Measurements from ENCODE around the gene TOP2B.

TOP2B gene

GRCh38 chr3:25673738-25674298 lies 9.1 kb upstream of the TOP2B start:
- no peak for DNase-seq (ENCODE audit: low spot score)

- no peak for DNase-seq (ENCODE audit: low spot score)
Observed at GRCh38 chr3:25665315-25666280, 891 bp upstream of the TOP2B start.

GRCh38 chr3:25663869-25664811 lies 567 bp downstream of the TOP2B start:
- DNase-seq (ENCODE audit: low spot score), result peak; percentile 68

- peak; percentile 39 for DNase-seq (ENCODE audit: low spot score)
Observed at GRCh38 chr3:25663347-25663868, 1.3 kb downstream of the TOP2B start.

- no peak for DNase-seq (ENCODE audit: low spot score)
Observed at GRCh38 chr3:25662736-25663320, 1.9 kb downstream of the TOP2B start.

GRCh38 chr3:25661694-25662437 lies 2.8 kb downstream of the TOP2B start:
- no peak for DNase-seq (ENCODE audit: low spot score)

GRCh38 chr3:25658836-25659235 lies 5.9 kb downstream of the TOP2B start:
- no peak for DNase-seq (ENCODE audit: low spot score)

GRCh38 chr3:25657293-25657692 lies 7.4 kb downstream of the TOP2B start:
- no peak for DNase-seq (ENCODE audit: low spot score)

- DNase-seq (ENCODE audit: low spot score), result no peak
Observed at GRCh38 chr3:25655659-25656058, 9.0 kb downstream of the TOP2B start.

- DNase-seq (ENCODE audit: low spot score), result no peak
Observed at GRCh38 chr3:25654576-25654975, 10.1 kb downstream of the TOP2B start.

- DNase-seq (ENCODE audit: low spot score), result no peak
Observed at GRCh38 chr3:25653322-25653721, 11.4 kb downstream of the TOP2B start.

GRCh38 chr3:25652921-25653320 lies 11.8 kb downstream of the TOP2B start:
- no peak for DNase-seq (ENCODE audit: low spot score)

GRCh38 chr3:25648925-25649830 lies 15.5 kb downstream of the TOP2B start:
- no peak for DNase-seq (ENCODE audit: low spot score)

GRCh38 chr3:25648107-25648535 lies 16.6 kb downstream of the TOP2B start:
- peak; percentile 72 for DNase-seq (ENCODE audit: low spot score)

- no peak for DNase-seq (ENCODE audit: low spot score)
Observed at GRCh38 chr3:25635038-25635437, 29.7 kb downstream of the TOP2B start.

- no peak for DNase-seq (ENCODE audit: low spot score)
Observed at GRCh38 chr3:25633919-25634318, 30.8 kb downstream of the TOP2B start.

GRCh38 chr3:25631989-25632388 lies 32.7 kb downstream of the TOP2B start:
- no peak for DNase-seq (ENCODE audit: low spot score)

GRCh38 chr3:25621087-25621486 lies 43.6 kb downstream of the TOP2B start:
- no peak for DNase-seq (ENCODE audit: low spot score)

GRCh38 chr3:25620493-25620892 lies 44.2 kb downstream of the TOP2B start:
- no peak for DNase-seq (ENCODE audit: low spot score)

- DNase-seq (ENCODE audit: low spot score), result no peak
Observed at GRCh38 chr3:25619382-25619781, 45.3 kb downstream of the TOP2B start.

Data from putamen (tissue), 1 donor.